Liver (tissue), 9 donors: ENCODE results near the gene TTLL4. TPM values are rescaled to one million over a fixed set of nuclear protein-coding genes. Genes with fewer than 3 reads are reported as not detected.

Experiments
- DNase-seq: peaks from one replicate; pipeline ENCODE4 v3.0.0-alpha.2; 2017; ENCODE audit warnings: low spot score
- H3K27ac ChIP-seq, 2 donors: one replicate each; pipeline ENCODE4 v1.7.0; 2013; ENCODE audit warnings: inconsistent platforms in 2 of 2, low read length in 2 of 2, control low read depth in 1 of 2, low read depth in 1 of 2, mild to moderate bottlenecking in 1 of 2
- H3K27me3 ChIP-seq, 4 donors: one replicate each; pipeline versions ENCODE4 v1.6.1 to v1.7.0; 2013; ENCODE audit warnings: low read length in 3 of 4, inconsistent platforms in 1 of 4, mild to moderate bottlenecking in 1 of 4, moderate library complexity in 1 of 4; ENCODE audit not compliant: control insufficient read depth in 4 of 4, insufficient read depth in 4 of 4
- H3K36me3 ChIP-seq, 4 donors: one replicate each; pipeline versions ENCODE4 v1.6.1 to v1.7.0; 2013; ENCODE audit warnings: low read length in 3 of 4, mild to moderate bottlenecking in 3 of 4, low read depth in 1 of 4, moderate library complexity in 1 of 4; ENCODE audit not compliant: control insufficient read depth in 4 of 4, insufficient read depth in 3 of 4
- H3K4me1 ChIP-seq, 4 donors: one replicate each; pipeline versions ENCODE4 v1.6.1 to v1.7.0; 2013; ENCODE audit warnings: low read length in 3 of 4, mild to moderate bottlenecking in 3 of 4, moderate library complexity in 1 of 4; ENCODE audit not compliant: control insufficient read depth in 4 of 4, insufficient read depth in 4 of 4
- H3K4me3 ChIP-seq, 3 donors: one replicate each; pipeline versions ENCODE4 v1.6.1 to v1.7.0; 2013; ENCODE audit warnings: low read length in 3 of 3, control low read depth in 1 of 3, low read depth in 1 of 3, mild to moderate bottlenecking in 1 of 3
- H3K9ac ChIP-seq, 2 donors: one replicate each; pipeline ENCODE4 v1.7.0; 2013; ENCODE audit warnings: low read length in 2 of 2, mild to moderate bottlenecking in 2 of 2, moderate library complexity in 2 of 2, control low read depth in 1 of 2, low read depth in 1 of 2
- H3K9me3 ChIP-seq, 4 donors: one replicate each; pipeline versions ENCODE4 v1.6.1 to v1.7.0; 2013; ENCODE audit warnings: low read length in 3 of 4; ENCODE audit not compliant: control insufficient read depth in 4 of 4
- ATF3 ChIP-seq: IDR thresholded peaks from 2 replicates; pipeline ENCODE4 v1.6.1; 2016; ENCODE audit warnings: antibody characterized with exemption
- CTCF ChIP-seq: fragments of 150-350 bp; IDR thresholded peaks from 2 replicates; pipeline ENCODE4 v1.5.1; 2017; ENCODE audit warnings: improper control_type of control experiment, low read depth, low read length; ENCODE audit not compliant: missing input control
- EGR1 ChIP-seq, 2 donors: IDR thresholded peaks; 2 replicates each; pipeline ENCODE4 v1.6.1; 2016 to 2018; ENCODE audit warnings: antibody characterized with exemption in 2 of 2, low read depth in 2 of 2
- FOXA1 ChIP-seq: IDR thresholded peaks from 2 replicates; pipeline ENCODE4 v1.6.1; 2016; ENCODE audit warnings: antibody characterized with exemption
- HNF4A ChIP-seq, 2 donors: conservative IDR thresholded peaks; 2 replicates each; pipeline ENCODE4 v1.6.1; 2016; ENCODE audit warnings: antibody characterized with exemption in 2 of 2, mild to moderate bottlenecking in 2 of 2
- HNF4G ChIP-seq: IDR thresholded peaks from 2 replicates; pipeline ENCODE4 v1.6.1; 2016; ENCODE audit warnings: antibody characterized with exemption
- JUND ChIP-seq, 2 donors: IDR thresholded peaks; 2 replicates each; pipeline ENCODE4 v1.6.1; 2016; ENCODE audit warnings: antibody characterized with exemption in 2 of 2
- MAX ChIP-seq: IDR thresholded peaks from 2 replicates; pipeline ENCODE4 v1.6.1; 2016; ENCODE audit warnings: antibody characterized with exemption
- NR2F2 ChIP-seq: IDR thresholded peaks from 2 replicates; pipeline ENCODE4 v1.6.1; 2016; ENCODE audit warnings: antibody characterized with exemption
- RAD21 ChIP-seq, 2 donors: IDR thresholded peaks; 2 replicates each; pipeline ENCODE4 v1.6.1; 2016; ENCODE audit warnings: antibody characterized with exemption in 2 of 2, mild to moderate bottlenecking in 2 of 2
- REST ChIP-seq: IDR thresholded peaks from 2 replicates; pipeline ENCODE4 v1.6.1; 2016; ENCODE audit warnings: antibody characterized with exemption, mild to moderate bottlenecking
- RXRA ChIP-seq, 2 donors: IDR thresholded peaks; 2 replicates each; pipeline ENCODE4 v1.6.1; 2017 to 2018; ENCODE audit warnings: antibody characterized with exemption in 2 of 2, mild to moderate bottlenecking in 1 of 2
- SP1 ChIP-seq: IDR thresholded peaks from 2 replicates; pipeline ENCODE4 v1.6.1; 2018; ENCODE audit warnings: antibody characterized with exemption, mild to moderate bottlenecking
- TAF1 ChIP-seq: conservative IDR thresholded peaks from 2 replicates; pipeline ENCODE4 v1.6.1; 2016; ENCODE audit warnings: antibody characterized with exemption, mild to moderate bottlenecking
- YY1 ChIP-seq: IDR thresholded peaks from 2 replicates; pipeline ENCODE4 v1.6.1; 2016; ENCODE audit warnings: antibody characterized with exemption, mild to moderate bottlenecking
- ZBTB33 ChIP-seq: IDR thresholded peaks from 2 replicates; pipeline ENCODE4 v1.6.1; 2016; ENCODE audit warnings: antibody characterized with exemption
- WGBS: extraction: QIAGEN DNeasy Blood & Tissue Kit; methylation state at CpG from one replicate; pipeline ENCODE4 v1.1.7; 2013; 5-methylcytosine and 5-hydroxymethylcytosine counted together
- polyA plus RNA-seq, 2 donors: library from polyadenylated mRNA; stranded (reverse) in 1 of 2; unstranded in 1 of 2; fragments of 200-250 nt in 1 of 2; fragments of >200 nt in 1 of 2; fragmentation: Nextera tagmentation in 1 of 2; extraction: Ambion mirVana in 1 of 2; gene quantifications; one replicate each; pipeline versions ENCODE4 v1.2.1 to v1.2.3, GENCODE V29; 2013 to 2015
- total RNA-seq, 2 donors: library from RNA; depleted of rRNA; stranded (reverse); fragments of >200 nt; gene quantifications; one replicate each; pipeline ENCODE4 v1.2.3, GENCODE V29; 2014
- donor health status: healthy.
- donor health status: healthy.
- donor health status: healthy.
- donor health status: healthy.
- donor health status: healthy.

Gene TTLL4
- total and polyA plus RNA-seq, 4 donors, result 5.7 to 14.0 (median 6.6) TPM

- no peak overlapping the region for H3K4me3 ChIP-seq
- no peak overlapping the region for H3K9ac ChIP-seq
- no peaks in the 10 kb centered on the region for H3K27me3 ChIP-seq
- no peak overlapping the region for H3K27ac ChIP-seq
- 83% methylated on average over 1 of the region's 1 CpG for WGBS
- TF ChIP-seq TAF1 (no peak), CTCF (no peak), NR2F2 (no peak), EGR1 (IDR thresholded peaks at IDR 0.05; ENCODE audit: low read depth in 2 of 2) (no peak), JUND (IDR thresholded peaks at IDR 0.05) (no peak), SP1 (no peak), MAX (no peak), FOXA1 (no peak), HNF4G (no peak), ZBTB33 (no peak), RAD21 (IDR thresholded peaks at IDR 0.05) (no peak), RXRA (IDR thresholded peaks at IDR 0.05) (no peak), REST (no peak), HNF4A (conservative IDR thresholded peaks at IDR 0.05) (no peak), ATF3 (no peak), YY1 (no peak)
- DNase-seq, result no peak
- H3K4me1 ChIP-seq, result peaks cover 0 to 6% (median 4%) of the 10 kb centered on the region in 4 donors
- no peaks in the 10 kb centered on the region for H3K9me3 ChIP-seq
- H3K36me3 ChIP-seq, result peaks cover 0 to 7% (median 1%) of the 10 kb centered on the region in 4 donors
Observed at GRCh38 chr2:218804817-218805216, 94.2 kb downstream of the TTLL4 start.

Other genes with a start within 250 kb of the TTLL4 start
- gene USP37, start 142.5 kb upstream of the TTLL4 start, total RNA-seq, result 10 to 100 TPM in 1 of 2 donors, 1 to 10 TPM in 1; 7.7 to 10.9 TPM
- gene USP37, start 142.5 kb upstream of the TTLL4 start, polyA plus RNA-seq, result 1 to 10 TPM; 1.4 to 1.7 TPM
- gene CNOT9, start 142.0 kb upstream of the TTLL4 start, total RNA-seq, result 10 to 100 TPM; 17.2 to 24.4 TPM
- 10 to 100 TPM; 10.5 to 12.3 TPM for gene CNOT9, start 142.0 kb upstream of the TTLL4 start, polyA plus RNA-seq
- under 1 TPM; 0.05 to 0.17 TPM for gene PLCD4, start 102.9 kb upstream of the TTLL4 start, total RNA-seq
- gene PLCD4, start 102.9 kb upstream of the TTLL4 start, polyA plus RNA-seq, result under 1 TPM; 0.07 to 0.51 TPM
- 1 to 10 TPM; 6.0 to 7.4 TPM for gene ZNF142, start 51.2 kb upstream of the TTLL4 start, total RNA-seq
- gene ZNF142, start 51.2 kb upstream of the TTLL4 start, polyA plus RNA-seq, result 1 to 10 TPM; 2.2 to 3.7 TPM
- gene BCS1L, start 51.2 kb upstream of the TTLL4 start, total RNA-seq, result 10 to 100 TPM; 14.8 to 27.5 TPM
- gene BCS1L, start 51.2 kb upstream of the TTLL4 start, polyA plus RNA-seq, result 10 to 100 TPM; 22.9 to 30.1 TPM
- gene RNF25, start 38.8 kb upstream of the TTLL4 start, total RNA-seq, result 1 to 10 TPM; 6.5 to 8.2 TPM
- 10 to 100 TPM in 1 of 2 donors, 1 to 10 TPM in 1; 3.3 to 14.0 TPM for gene RNF25, start 38.8 kb upstream of the TTLL4 start, polyA plus RNA-seq
- gene STK36, start 38.7 kb upstream of the TTLL4 start, total RNA-seq, result 10 to 100 TPM in 1 of 2 donors, 1 to 10 TPM in 1; 5.1 to 17.2 TPM
- gene STK36, start 38.7 kb upstream of the TTLL4 start, polyA plus RNA-seq, result 1 to 10 TPM; 5.2 to 8.9 TPM
- 100 to 1,000 TPM; 112 to 354 TPM for gene CYP27A1, start 71.3 kb downstream of the TTLL4 start, total RNA-seq
- gene CYP27A1, start 71.3 kb downstream of the TTLL4 start, polyA plus RNA-seq, result 100 to 1,000 TPM; 298 to 311 TPM
- gene PRKAG3, start 121.0 kb downstream of the TTLL4 start, total RNA-seq, result not detected
- under 1 TPM in 1 of 2 donors, not detected in 1; 0.08 TPM for gene PRKAG3, start 121.0 kb downstream of the TTLL4 start, polyA plus RNA-seq
- under 1 TPM in 1 of 2 donors, not detected in 1; 0.08 TPM for gene WNT6, start 149.0 kb downstream of the TTLL4 start, total RNA-seq
- gene WNT6, start 149.0 kb downstream of the TTLL4 start, polyA plus RNA-seq, result under 1 TPM in 1 of 2 donors, not detected in 1; 0.20 TPM
- under 1 TPM; 0.05 to 0.08 TPM for gene WNT10A, start 170.0 kb downstream of the TTLL4 start, total RNA-seq
- under 1 TPM in 1 of 2 donors, not detected in 1; 0.01 TPM for gene WNT10A, start 170.0 kb downstream of the TTLL4 start, polyA plus RNA-seq
- not detected for gene CDK5R2, start 248.8 kb downstream of the TTLL4 start, total RNA-seq
- gene CDK5R2, start 248.8 kb downstream of the TTLL4 start, polyA plus RNA-seq, result not detected